ENCODE results near the gene ACBD4. TPM values are rescaled to one million over a fixed set of nuclear protein-coding genes. Genes with fewer than 3 reads are reported as not detected.

Gene ACBD4
- total RNA-seq, 4 donors from 2014 or later, result 1.7 to 6.9 (median 4.5) TPM

DNA sequence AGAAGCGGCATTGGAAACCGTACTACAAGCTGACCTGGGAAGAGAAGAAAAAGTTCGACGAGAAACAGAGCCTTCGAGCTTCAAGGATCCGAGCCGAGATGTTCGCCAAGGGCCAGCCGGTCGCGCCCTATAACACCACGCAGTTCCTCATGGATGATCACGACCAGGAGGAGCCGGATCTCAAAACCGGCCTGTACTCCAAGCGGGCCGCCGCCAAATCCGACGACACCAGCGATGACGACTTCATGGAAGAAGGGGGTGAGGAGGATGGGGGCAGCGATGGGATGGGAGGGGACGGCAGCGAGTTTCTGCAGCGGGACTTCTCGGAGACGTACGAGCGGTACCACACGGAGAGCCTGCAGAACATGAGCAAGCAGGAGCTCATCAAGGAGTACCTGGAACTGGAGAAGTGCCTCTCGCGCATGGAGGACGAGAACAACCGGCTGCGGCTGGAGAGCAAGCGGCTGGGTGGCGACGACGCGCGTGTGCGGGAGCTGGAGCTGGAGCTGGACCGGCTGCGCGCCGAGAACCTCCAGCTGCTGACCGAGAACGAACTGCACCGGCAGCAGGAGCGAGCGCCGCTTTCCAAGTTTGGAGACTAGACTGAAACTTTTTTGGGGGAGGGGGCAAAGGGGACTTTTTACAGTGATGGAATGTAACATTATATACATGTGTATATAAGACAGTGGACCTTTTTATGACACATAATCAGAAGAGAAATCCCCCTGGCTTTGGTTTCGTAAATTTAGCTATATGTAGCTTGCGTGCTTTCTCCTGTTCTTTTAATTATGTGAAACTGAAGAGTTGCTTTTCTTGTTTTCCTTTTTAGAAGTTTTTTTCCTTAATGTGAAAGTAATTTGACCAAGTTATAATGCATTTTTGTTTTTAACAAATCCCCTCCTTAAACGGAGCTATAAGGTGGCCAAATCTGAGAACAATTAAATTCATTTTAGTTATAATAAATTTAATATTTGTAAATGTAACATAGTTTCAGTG is 14.5 kb downstream of the ACBD4 start:
- H3K36me3 ChIP-seq, result no peaks in the 10 kb centered on the region
- intact Hi-C loops (cut with DNase I), result no loop called here
- H3K4me1 ChIP-seq, result peaks cover 8 to 73% (median 32%) of the 10 kb centered on the region in 3 donors
- H3K27ac ChIP-seq, result peak overlapping the region; percentile 89 to 98 (median 94)
- peak overlapping the region; percentile 53 to 90 (median 72) for H3K4me3 ChIP-seq
- 0 to 2% methylated on average over 38 to 48 of the region's 56 CpGs for WGBS, 2 donors
- DNase-seq, result no peak
- no peaks in the 10 kb centered on the region for H3K27me3 ChIP-seq
- TF ChIP-seq POLR2A (IDR thresholded peaks at IDR 0.05), result no peak
- TF ChIP-seq, protein P1, sequence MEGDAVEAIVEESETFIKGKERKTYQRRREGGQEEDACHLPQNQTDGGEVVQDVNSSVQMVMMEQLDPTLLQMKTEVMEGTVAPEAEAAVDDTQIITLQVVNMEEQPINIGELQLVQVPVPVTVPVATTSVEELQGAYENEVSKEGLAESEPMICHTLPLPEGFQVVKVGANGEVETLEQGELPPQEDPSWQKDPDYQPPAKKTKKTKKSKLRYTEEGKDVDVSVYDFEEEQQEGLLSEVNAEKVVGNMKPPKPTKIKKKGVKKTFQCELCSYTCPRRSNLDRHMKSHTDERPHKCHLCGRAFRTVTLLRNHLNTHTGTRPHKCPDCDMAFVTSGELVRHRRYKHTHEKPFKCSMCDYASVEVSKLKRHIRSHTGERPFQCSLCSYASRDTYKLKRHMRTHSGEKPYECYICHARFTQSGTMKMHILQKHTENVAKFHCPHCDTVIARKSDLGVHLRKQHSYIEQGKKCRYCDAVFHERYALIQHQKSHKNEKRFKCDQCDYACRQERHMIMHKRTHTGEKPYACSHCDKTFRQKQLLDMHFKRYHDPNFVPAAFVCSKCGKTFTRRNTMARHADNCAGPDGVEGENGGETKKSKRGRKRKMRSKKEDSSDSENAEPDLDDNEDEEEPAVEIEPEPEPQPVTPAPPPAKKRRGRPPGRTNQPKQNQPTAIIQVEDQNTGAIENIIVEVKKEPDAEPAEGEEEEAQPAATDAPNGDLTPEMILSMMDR (IDR thresholded peaks at IDR 0.05), result no peak
- no peaks in the 10 kb centered on the region for H3K9me3 ChIP-seq

DNA sequence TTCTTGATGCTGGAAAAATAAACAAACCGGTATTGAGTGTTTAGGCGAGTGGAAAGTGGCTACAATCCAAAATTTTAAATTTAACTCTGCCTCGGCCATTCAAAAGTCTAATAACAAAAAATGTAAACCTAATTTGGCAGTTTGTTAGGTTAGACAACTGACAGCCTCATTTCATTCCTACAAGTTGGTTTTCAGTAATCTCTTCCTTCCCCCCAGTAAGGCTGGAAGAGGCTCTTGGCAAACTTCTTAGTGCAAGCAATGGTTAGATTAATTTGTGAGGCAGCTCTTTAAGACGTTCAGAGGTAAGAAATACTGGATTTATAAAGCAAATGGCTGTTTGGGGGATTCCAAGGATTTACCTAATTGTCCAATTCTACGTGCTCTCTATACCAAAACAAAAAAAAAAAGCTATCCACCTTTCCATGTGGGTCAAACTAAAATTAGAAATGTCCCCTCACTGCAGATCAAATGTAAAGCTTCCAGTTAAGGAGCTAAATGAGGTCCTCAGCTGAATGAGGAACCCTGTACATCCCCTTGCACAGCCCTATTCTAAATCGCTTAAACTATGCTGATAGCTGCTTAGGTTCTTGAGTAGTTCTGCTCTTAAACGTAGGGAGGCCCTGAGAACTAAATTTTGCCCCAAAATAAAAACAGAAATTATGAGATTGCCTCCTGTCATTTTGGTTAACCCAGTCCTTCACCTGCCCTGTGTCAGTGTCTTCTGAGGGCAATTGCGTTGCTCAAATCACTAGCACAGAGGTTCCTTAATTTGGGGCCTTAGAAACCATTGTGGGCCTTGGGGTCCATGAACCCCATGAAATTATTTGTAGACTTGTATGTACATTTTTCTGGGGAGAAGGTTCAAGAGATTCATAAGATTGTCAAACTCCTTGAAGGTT is 15.7 kb downstream of the ACBD4 start:
- intact Hi-C loops (cut with DNase I), result no loop called here
- Histone ChIP-seq H3K27me3 (no peaks in the 10 kb centered on the region), H3K27ac (peak overlapping the region; percentile 67 to 98 (median 92)), H3K36me3 (no peaks in the 10 kb centered on the region), H3K9me3 (no peaks in the 10 kb centered on the region), H3K4me1 (peaks cover 16 to 73% (median 37%) of the 10 kb centered on the region in 3 donors), H3K4me3 (peak overlapping the region; percentile 53 to 90 (median 72))
- DNase-seq, result no peak
- 20 to 25% methylated on average over 8 of the region's 8 CpGs for WGBS, 2 donors
- TF ChIP-seq POLR2A (IDR thresholded peaks at IDR 0.05), result no peak
- TF ChIP-seq, protein P1 (IDR thresholded peaks at IDR 0.05), result no peak

DNA sequence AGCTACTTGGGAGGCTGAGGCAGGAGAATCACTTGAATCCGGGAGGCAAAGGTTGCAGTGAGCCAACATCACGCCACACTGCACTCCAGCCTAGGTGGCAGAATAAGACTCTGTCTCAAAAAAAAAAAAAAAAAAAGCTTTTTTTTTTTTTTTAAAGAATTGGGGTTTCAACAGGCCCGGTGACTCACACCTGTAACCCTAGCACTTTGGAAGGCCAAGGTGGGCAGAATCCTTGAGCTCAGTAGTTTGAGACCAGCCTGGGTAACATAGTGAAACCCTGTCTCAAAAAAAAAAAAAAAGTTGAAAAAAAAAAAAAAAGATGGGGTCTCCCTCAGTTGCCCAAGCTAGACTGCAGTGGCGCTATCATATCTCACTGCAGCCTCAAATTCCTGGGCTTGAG is 19.5 kb downstream of the ACBD4 start:
- H3K4me1 ChIP-seq, result peaks cover 29 to 91% (median 56%) of the 10 kb centered on the region in 3 donors
- TF ChIP-seq, protein P1 (IDR thresholded peaks at IDR 0.05), result no peak
- no peak for TF ChIP-seq POLR2A (IDR thresholded peaks at IDR 0.05)
- intact Hi-C loops (cut with DNase I), result no loop called here
- H3K36me3 ChIP-seq, result peaks cover 0 to 5% (median 0%) of the 10 kb centered on the region in 3 donors
- peak overlapping the region in 3 of 4 donors; percentile 41 to 62 (median 50) for H3K27ac ChIP-seq
- no peak overlapping the region for H3K4me3 ChIP-seq
- WGBS, 2 donors, result 58 to 74% methylated on average over 4 of the region's 4 CpGs
- DNase-seq, result no peak
- no peaks in the 10 kb centered on the region for H3K27me3 ChIP-seq
- no peaks in the 10 kb centered on the region for H3K9me3 ChIP-seq

DNA sequence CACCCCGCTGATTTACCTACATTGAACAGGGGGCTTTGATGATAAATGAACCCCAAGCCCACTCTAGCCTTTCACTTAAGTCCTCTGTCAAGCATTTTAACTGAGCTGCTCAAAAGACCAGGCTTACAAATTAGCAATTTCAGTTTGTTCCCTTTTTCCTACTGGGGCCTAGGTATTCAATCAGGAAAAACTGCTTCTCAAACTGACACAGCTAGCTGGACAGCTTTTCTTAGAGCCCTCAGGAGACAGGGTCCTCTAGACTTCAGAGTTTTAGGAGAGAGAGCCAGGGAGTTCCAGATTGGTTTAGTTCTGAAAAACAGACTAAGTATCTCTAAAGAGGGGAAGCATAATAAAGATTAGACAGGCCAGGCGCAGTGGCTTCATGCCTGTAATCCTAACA is 20.0 kb downstream of the ACBD4 start:
- no peak for DNase-seq
- WGBS, 2 donors, result 89 to 90% methylated on average over 2 of the region's 2 CpGs
- intact Hi-C loops (cut with DNase I), result no loop called here
- Histone ChIP-seq H3K4me1 (peaks cover 31 to 90% (median 56%) of the 10 kb centered on the region in 3 donors), H3K27me3 (no peaks in the 10 kb centered on the region), H3K4me3 (no peak overlapping the region), H3K36me3 (peaks cover 0 to 5% (median 0%) of the 10 kb centered on the region in 3 donors), H3K9me3 (no peaks in the 10 kb centered on the region), H3K27ac (peak overlapping the region; percentile 16 to 62 (median 46))
- TF ChIP-seq, protein P1 (IDR thresholded peaks at IDR 0.05), result no peak
- TF ChIP-seq POLR2A (IDR thresholded peaks at IDR 0.05), result no peak

Data from esophagus squamous epithelium (tissue), 5 donors.